K562 (cell line): ENCODE data around the gene NMT1. TPM values are rescaled to one million over a fixed set of nuclear protein-coding genes. Genes with fewer than 3 reads are reported as not detected.

Experiments
- CEBPG ChIP-seq, 3 experiments: fragments of 200-800 bp in 1 of 3; sonication (Bioruptor generic) in 1 of 3; sonication (generic) in 1 of 3; formaldehyde crosslinking in 1 of 3; IDR thresholded peaks in 2 of 3; conservative IDR thresholded peaks in 1 of 3; 2 replicates each; pipeline versions ENCODE4 v1.6.1 to v1.8.0; 2016 to 2022; ENCODE audit warnings: missing compliant biosample characterization in 2 of 3, missing genetic modification characterization in 2 of 3, mild to moderate bottlenecking in 1 of 3, missing genetic modification reagents in 1 of 3
- DNMT1 ChIP-seq: fragments of 450-650 bp; IDR thresholded peaks from 2 replicates; pipeline ENCODE4 v1.6.1; 2016; ENCODE audit warnings: antibody characterized with exemption, mild to moderate bottlenecking
- EZH2 ChIP-seq: IDR thresholded peaks from 2 replicates; pipeline ENCODE4 v1.6.1; 2012; ENCODE audit warnings: low read depth, mild to moderate bottlenecking, inconsistent platforms, low read length, borderline replicate concordance
- GATA2 ChIP-seq: sonication (generic); formaldehyde crosslinking; IDR thresholded peaks from 2 replicates; pipeline ENCODE4 v1.4.0; 2020; ENCODE audit warnings: mild to moderate bottlenecking, missing genetic modification reagents
- HDAC1 ChIP-seq, 2 experiments: fragments of 450-650 bp; IDR thresholded peaks; 2 replicates each; pipeline ENCODE4 v1.6.1; 2016 to 2017; ENCODE audit warnings: inconsistent platforms in 1 of 2, mild to moderate bottlenecking in 1 of 2, moderate library complexity in 1 of 2
- HDAC8 ChIP-seq: fragments of 450-650 bp; IDR thresholded peaks from 2 replicates; pipeline ENCODE4 v1.6.1; 2016; ENCODE audit warnings: mild to moderate bottlenecking, missing genetic modification characterization, moderate library complexity, missing compliant biosample characterization
- HOXB6 ChIP-seq: fragments of 250-450 bp; sonication (Bioruptor Pico); IDR thresholded peaks from 2 replicates; pipeline ENCODE4 v1.5.1; 2022; ENCODE audit warnings: mild to moderate bottlenecking, borderline replicate concordance
- ILK ChIP-seq: fragments of 450-650 bp; IDR thresholded peaks from 2 replicates; pipeline ENCODE4 v1.6.1; 2016; ENCODE audit warnings: missing genetic modification characterization, low read depth, mild to moderate bottlenecking, missing compliant biosample characterization, moderate library complexity, borderline replicate concordance
- MLLT1 ChIP-seq, 2 experiments: fragments of 450-650 bp; IDR thresholded peaks; 2 replicates each; pipeline ENCODE4 v1.6.1; 2016
- PBX2 ChIP-seq, 2 experiments: IDR thresholded peaks in 1 of 2; conservative IDR thresholded peaks in 1 of 2; 2 replicates each; pipeline ENCODE4 v1.6.1; 2016; ENCODE audit warnings: low read depth in 2 of 2, mild to moderate bottlenecking in 1 of 2, missing compliant biosample characterization in 1 of 2, missing genetic modification characterization in 1 of 2, moderate library complexity in 1 of 2
- ZBTB1 ChIP-seq: sonication (generic); formaldehyde crosslinking; IDR thresholded peaks from 2 replicates; pipeline ENCODE4 v1.8.1; 2023; ENCODE audit warnings: missing genetic modification reagents, low read depth, mild to moderate bottlenecking, borderline replicate concordance
- ZFX ChIP-seq: sonication (generic); formaldehyde crosslinking; IDR thresholded peaks from 2 replicates; pipeline ENCODE4 v1.8.0; 2022; ENCODE audit warnings: mild to moderate bottlenecking, missing genetic modification reagents, moderate library complexity
- ZNF77 ChIP-seq: fragments of 250-450 bp; sonication (Bioruptor Pico); IDR thresholded peaks from 2 replicates; pipeline ENCODE4 v1.5.0; 2020
- ZNF785 ChIP-seq: fragments of 250-450 bp; sonication (Bioruptor Pico); IDR thresholded peaks from 2 replicates; pipeline ENCODE4 v1.4.0; 2020; ENCODE audit warnings: mild to moderate bottlenecking
- polyA plus RNA-seq, 8 experiments: library from polyadenylated mRNA; depleted of rRNA in 4 of 8; stranded (reverse) in 5 of 8; unstranded in 3 of 8; fragments of >200 nt; fragmentation: Nextera tagmentation in 2 of 8; fragmentation: Illumina TruSeq in 1 of 8; extraction: Ambion mirVana in 2 of 8; extraction: Trizol in 1 of 8; gene quantifications; 2 replicates each; pipeline versions ENCODE4 v1.2.1 to v1.2.3, GENCODE V29; 2011 to 2014; ENCODE audit warnings: inconsistent platforms in 1 of 8, missing spikeins in 1 of 8
- total RNA-seq, 7 experiments: library from RNA; depleted of rRNA in 6 of 7; stranded (reverse); fragments of >200 nt in 6 of 7; fragmentation: Illumina TruSeq in 2 of 7; extraction: Trizol in 2 of 7; gene quantifications; 2 replicates each; pipeline versions ENCODE4 v1.2.1 to v1.2.3, GENCODE V29; 2011 to 2021; ENCODE audit warnings: low replicate concordance in 1 of 7

Gene NMT1
- total and polyA plus RNA-seq, 9 of the 15 experiments (the other 6 are each of a cell fraction or from before 2014, with no cell fraction given), result 86.7 to 569 (median 213) TPM

- TF ChIP-seq MLLT1 (IDR thresholded peaks at IDR 0.05) (peak; percentile 12 to 62; a peak in 3 of 4 replicates), PBX2 (CRISPR knock-in tag; IDR thresholded peaks at IDR 0.05; ENCODE audit: low read depth) (no peak), PBX2 (tag; conservative IDR thresholded peaks at IDR 0.05; ENCODE audit: low read depth) (no peak), CEBPG (CRISPR knock-in tag; IDR thresholded peaks at IDR 0.05) (no peak), CEBPG (tag; conservative IDR thresholded peaks at IDR 0.05 in 1 of 2, IDR thresholded peaks at IDR 0.05 in 1 of 2) (no peak), ZNF77 (no peak), HDAC1 (IDR thresholded peaks at IDR 0.05) (peak in 1 of 2 experiments; percentile 82; a peak in 2 of 4 replicates), ZNF785 (CRISPR knock-in tag) (no peak), HOXB6 (no peak), GATA2 (CRISPR knock-in tag) (no peak), ZFX (CRISPR knock-in tag) (peak; percentile 58; the same call in 1 of the 2 replicates), EZH2 (no peak), ZBTB1 (CRISPR knock-in tag) (0 out of 2 replicates have a peak, but pooled peaks have one; percentile 27), HDAC8 (tag) (no peak), DNMT1 (no peak; the same call in 1 of the 2 replicates), ILK (no peak)
Measured at GRCh38 chr17:45149669-45150664, 88.8 kb downstream of the NMT1 start (continued).
